HG02759 (cell line): ENCODE measurements around the gene KRTAP21-1.
"Not testable (repeated sequence)": the region's sequence is repeated elsewhere in the genome, so short reads cannot be mapped to it uniquely, and the experiment has no call there.

Experiments
- ATAC-seq: cut with Tn5 transposase; IDR thresholded peaks from one replicate; pipeline ENCODE4 v1.9.1; 2021; ENCODE audit warnings: mild to moderate bottlenecking, moderate library complexity; ENCODE audit not compliant: unreplicated experiment

Gene KRTAP21-1

GRCh38 chr21:30755328-30755727, at the start of gene KRTAP21-1:
TSS of gene KRTAP21-1 (minus strand) at chr21:30755428. CDS start at chr21:30755378, 50 bp downstream.
- ATAC-seq: not testable (repeated sequence)

GRCh38 chr21:30800605-30801004, 45.4 kb upstream of the KRTAP21-1 start:
- ATAC-seq: no peak

DNA sequence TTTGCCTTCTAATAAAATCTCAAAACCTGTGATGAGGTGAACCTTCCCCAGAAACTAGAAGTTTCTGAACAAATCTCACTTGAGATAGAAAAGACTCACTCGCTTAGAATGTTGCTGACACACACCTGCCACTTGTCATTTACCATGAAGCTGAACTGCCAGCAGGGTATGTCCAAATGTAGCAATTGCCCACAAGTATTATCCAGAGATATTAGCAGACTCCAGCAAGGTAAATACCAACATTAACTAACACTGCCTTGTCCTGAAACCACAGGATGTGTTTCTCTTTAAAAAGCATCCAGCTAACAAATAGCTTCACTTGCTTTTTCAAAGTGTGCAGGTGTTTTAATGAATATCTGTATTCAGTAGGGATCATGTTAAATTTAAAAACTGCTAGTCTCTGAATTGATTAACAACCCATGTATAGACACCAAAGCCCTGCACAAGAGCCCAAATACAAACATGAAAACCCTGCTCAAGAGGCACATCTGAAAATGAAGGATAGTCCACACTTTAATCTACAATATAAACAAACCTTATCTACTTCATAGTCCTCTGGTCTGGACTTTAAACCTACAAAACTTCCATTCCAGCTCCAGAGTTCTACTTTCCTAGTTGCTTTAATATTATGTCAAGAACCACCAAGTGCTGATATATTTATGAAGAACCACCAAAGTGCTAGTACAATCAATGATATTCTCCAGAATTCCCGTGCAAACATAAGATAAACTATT, 38.5 kb upstream of the KRTAP21-1 start:
- no peak for ATAC-seq

- ATAC-seq: no peak
These were observed 24.0 kb upstream of the KRTAP21-1 start for GRCh38 chr21:30779249-30779648.

GRCh38 chr21:30769724-30770431, 14.7 kb upstream of the KRTAP21-1 start:
- ATAC-seq: no peak

DNA sequence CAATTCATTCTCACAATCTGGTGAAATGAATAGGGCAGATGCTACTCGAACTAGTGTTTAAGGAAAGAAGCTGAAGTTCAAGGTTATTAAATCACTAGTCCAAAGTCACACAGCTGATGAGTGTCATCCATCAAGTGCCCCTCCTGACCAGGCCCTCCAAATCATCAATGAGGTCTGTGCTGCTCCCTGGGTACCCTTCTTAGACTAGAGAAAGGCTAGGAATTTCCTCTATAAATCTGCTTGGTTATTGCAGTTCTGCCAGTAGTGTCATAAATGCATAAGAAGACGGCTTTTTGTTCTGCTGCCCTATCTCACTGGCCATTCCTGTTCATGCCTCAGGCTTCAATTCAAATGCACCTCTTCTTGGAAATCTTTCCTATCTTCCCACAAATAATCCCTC, 5.5 kb upstream of the KRTAP21-1 start:
- ATAC-seq: no peak

DNA sequence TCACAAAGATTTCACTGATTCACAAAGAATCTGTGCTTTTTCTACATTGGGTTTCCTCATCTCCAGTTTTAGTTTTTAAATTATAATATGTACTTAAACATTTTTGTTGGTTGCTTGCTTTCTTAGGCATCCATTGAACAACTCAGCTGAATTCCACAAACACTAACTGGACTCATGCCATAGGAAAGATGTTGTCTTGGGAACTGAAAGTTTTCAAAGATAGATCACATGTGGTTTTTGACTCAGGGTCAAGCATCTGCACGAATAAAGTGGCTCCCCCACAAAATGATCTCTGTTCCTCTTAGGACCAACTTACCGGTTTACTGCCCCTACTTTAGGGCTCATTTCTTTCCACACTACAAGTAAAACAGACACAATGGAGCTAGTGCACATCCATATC, 3.1 kb upstream of the KRTAP21-1 start:
- ATAC-seq: no peak

DNA sequence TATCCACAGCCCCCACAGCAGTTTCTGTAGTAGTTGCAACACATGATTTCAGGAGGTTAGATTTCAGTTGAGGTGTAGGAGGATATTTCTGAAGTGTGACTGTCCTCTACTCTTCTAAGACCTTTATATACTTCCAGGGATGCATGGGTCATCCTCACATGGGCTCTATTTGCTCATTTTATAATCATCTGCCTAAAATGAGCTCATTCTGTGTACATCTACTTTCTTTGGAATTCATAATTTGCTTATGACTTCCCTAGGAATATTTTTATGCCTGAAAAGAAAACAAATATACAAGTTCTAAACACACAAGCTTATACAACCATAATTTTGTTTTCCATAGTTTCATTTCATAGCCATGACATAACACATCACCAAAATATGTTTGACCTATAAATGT, 8.1 kb downstream of the KRTAP21-1 start, which contains the start of gene KRTAP21-2:
TSS of gene KRTAP21-2 (minus strand) at position 101 of the 400 bp plus-strand sequence. CDS start at position 44, 57 bp downstream.
- ATAC-seq: no peak

DNA sequence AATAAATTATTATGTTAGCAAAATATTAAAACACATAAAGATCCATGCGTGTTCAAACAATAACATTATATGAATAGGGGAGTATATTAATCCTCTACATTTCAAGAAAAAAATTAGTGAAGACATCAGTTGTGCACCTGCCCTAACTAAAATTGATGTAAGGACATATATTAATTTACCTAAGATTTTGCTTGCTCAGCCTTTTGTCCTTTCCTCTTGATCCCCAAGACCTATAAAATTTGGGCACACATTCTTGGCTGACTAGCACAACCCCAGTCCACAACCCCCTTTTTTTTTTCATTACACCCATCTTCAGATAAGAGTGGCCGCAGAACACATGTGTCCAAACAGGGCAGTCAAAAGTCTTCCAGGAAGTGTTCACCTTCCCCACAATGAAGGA, 14.8 kb downstream of the KRTAP21-1 start:
- ATAC-seq: no peak

GRCh38 chr21:30733026-30733425, 22.2 kb downstream of the KRTAP21-1 start:
- no peak for ATAC-seq

- ATAC-seq: no peak
These were observed 28.5 kb downstream of the KRTAP21-1 start for GRCh38 chr21:30726726-30727125.

DNA sequence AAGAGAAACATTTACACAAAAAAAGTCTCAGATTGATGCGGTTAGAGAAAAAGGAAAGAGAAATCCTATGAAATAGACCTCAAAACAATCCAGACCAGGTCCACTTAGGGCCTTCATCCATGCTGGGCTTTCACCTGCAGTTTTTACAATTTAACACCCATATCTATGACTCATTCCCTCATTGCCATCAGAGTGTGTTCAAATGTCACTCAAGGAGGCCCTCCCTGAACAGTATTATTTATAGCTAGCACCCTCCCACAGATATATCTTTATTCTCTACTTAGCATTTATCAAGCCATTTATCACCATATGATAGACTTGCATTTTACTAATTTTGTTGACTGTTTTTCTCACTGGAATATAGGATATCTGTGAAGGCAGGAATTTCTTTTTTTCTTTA, 35.8 kb downstream of the KRTAP21-1 start:
- no peak for ATAC-seq

- peak; percentile 50 for ATAC-seq
These were observed 36.9 kb downstream of the KRTAP21-1 start, which contains the start of gene KRTAP21-3 for GRCh38 chr21:30718239-30718909. TSS of gene KRTAP21-3 (minus strand) at chr21:30718777. CDS start at chr21:30718759, 18 bp downstream.

- no peak for ATAC-seq
These were observed 38.1 kb downstream of the KRTAP21-1 start for GRCh38 chr21:30717105-30717504.

- ATAC-seq: no peak
These were observed 40.3 kb downstream of the KRTAP21-1 start for GRCh38 chr21:30714946-30715345.

GRCh38 chr21:30714456-30714855, 40.8 kb downstream of the KRTAP21-1 start:
- no peak for ATAC-seq

GRCh38 chr21:30713766-30714165, 41.5 kb downstream of the KRTAP21-1 start:
- ATAC-seq: no peak

GRCh38 chr21:30710499-30710898, 44.7 kb downstream of the KRTAP21-1 start:
- ATAC-seq: no peak

- ATAC-seq: no peak
These were observed 47.8 kb downstream of the KRTAP21-1 start for GRCh38 chr21:30707409-30707808.
